Placental epithelial cell (primary cell): Measurements from ENCODE around the gene MCOLN1. TPM values are rescaled to one million over a fixed set of nuclear protein-coding genes. Genes with fewer than 3 reads are reported as not detected.

ENCODE experiments used
- small RNA-seq: library from RNA; depleted of rRNA; stranded (forward); fragments of <200 nt; gene quantifications from one replicate; pipeline ENCODE3, GENCODE V24; 2012
- total RNA-seq: library from RNA; depleted of rRNA; stranded (reverse); fragments of >200 nt; gene quantifications from 2 replicates; pipeline ENCODE4 v1.2.3, GENCODE V29; 2012

The MCOLN1 gene
- total RNA-seq, result 6.8 and 7.9 TPM in 2 replicates

GRCh38 chr19:7522072-7522922 lies at the start of gene MCOLN1:
Gene MCOLN1 (plus strand): TSS chr19:7522624. CDS start chr19:7522751, 127 bp downstream.

GRCh38 chr19:7488736-7489353 lies 33.6 kb upstream of the MCOLN1 start, which contains the start of gene PEX11G:
Gene PEX11G (minus strand): TSS chr19:7489035. CDS start chr19:7489010, 25 bp downstream.

GRCh38 chr19:7515645-7516151 lies 6.7 kb upstream of the MCOLN1 start, which contains the start of gene ZNF358:
Gene ZNF358 (plus strand): TSS chr19:7516103. CDS start chr19:7519243, 3,140 bp downstream.

GRCh38 chr19:7535047-7535997 lies 12.9 kb downstream of the MCOLN1 start, which contains the start of gene PNPLA6:
Gene PNPLA6 (plus strand): TSS chr19:7535717. CDS start chr19:7535789, 72 bp downstream.

Small RNA genes lying within 50 kb of the gene (small RNA-seq; reads per million reads assigned to genes)
- gene AC008878.2, result not detected

Other genes with a start within 250 kb of the MCOLN1 start
- 21.6 and 54.2 TPM in 2 replicates for gene INSR, start 228.2 kb upstream of the MCOLN1 start, total RNA-seq
- 84.0 and 228 TPM in 2 replicates for gene ARHGEF18, start 173.7 kb upstream of the MCOLN1 start, total RNA-seq
- 2.8 and 5.9 TPM in 2 replicates for gene PEX11G, start 33.6 kb upstream of the MCOLN1 start, total RNA-seq
- gene ZNF358, start 6.5 kb upstream of the MCOLN1 start, total RNA-seq, result 44.0 and 47.5 TPM in 2 replicates
- 130 and 198 TPM in 2 replicates for gene PNPLA6, start 13.1 kb downstream of the MCOLN1 start, total RNA-seq
- 7.8 and 8.2 TPM in 2 replicates for gene CAMSAP3, start 73.2 kb downstream of the MCOLN1 start, total RNA-seq
- gene XAB2, start 106.9 kb downstream of the MCOLN1 start, total RNA-seq, result 47.0 and 62.0 TPM in 2 replicates
- gene PET100, start 107.2 kb downstream of the MCOLN1 start, total RNA-seq, result 3.6 and 13.3 TPM in 2 replicates
- not detected in 2 replicates for gene PCP2, start 111.1 kb downstream of the MCOLN1 start, total RNA-seq
- 73.6 and 81.3 TPM in 2 replicates for gene STXBP2, start 114.5 kb downstream of the MCOLN1 start, total RNA-seq
- gene RETN, start 146.4 kb downstream of the MCOLN1 start, total RNA-seq, result not detected in 2 replicates
- gene MCEMP1, start 154.5 kb downstream of the MCOLN1 start, total RNA-seq, result not detected in 2 replicates
- 22.8 and 71.0 TPM in 2 replicates for gene TRAPPC5, start 158.2 kb downstream of the MCOLN1 start, total RNA-seq
- gene FCER2, start 179.5 kb downstream of the MCOLN1 start, total RNA-seq, result not detected in 2 replicates
- not detected in 2 replicates for gene CLEC4G, start 209.5 kb downstream of the MCOLN1 start, total RNA-seq
- not detected in 2 replicates for gene CD209, start 224.9 kb downstream of the MCOLN1 start, total RNA-seq
- gene CLEC4M, start 240.6 kb downstream of the MCOLN1 start, total RNA-seq, result not detected in 2 replicates